UCSD-AML1 (cell line): ENCODE measurements around the gene POGLUT2.
"Not testable (repeated sequence)": the region's sequence is repeated elsewhere in the genome, so short reads cannot be mapped to it uniquely, and the experiment has no call there.

Source experiments
- DNase-seq: peaks from one replicate; lab custom pipeline; 2025; ENCODE audit not compliant: unreplicated experiment; lab: John Stamatoyannopoulos, UW

The POGLUT2 gene

GRCh38 chr13:102807699-102808098 is 8.9 kb upstream of the POGLUT2 start:
- no peak for DNase-seq

GRCh38 chr13:102805680-102806079 is 6.9 kb upstream of the POGLUT2 start:
- no peak for DNase-seq

- DNase-seq: peak; percentile 89
Measured at GRCh38 chr13:102800145-102801041, 1.6 kb upstream of the POGLUT2 start.

GRCh38 chr13:102799426-102800144 is 809 bp upstream of the POGLUT2 start:
- DNase-seq: no peak

GRCh38 chr13:102793611-102794355 is 5.0 kb downstream of the POGLUT2 start:
- DNase-seq: no peak

GRCh38 chr13:102792396-102792795 is 6.4 kb downstream of the POGLUT2 start:
- no peak for DNase-seq

GRCh38 chr13:102788683-102789082 is 10.1 kb downstream of the POGLUT2 start:
- no peak for DNase-seq

DNA sequence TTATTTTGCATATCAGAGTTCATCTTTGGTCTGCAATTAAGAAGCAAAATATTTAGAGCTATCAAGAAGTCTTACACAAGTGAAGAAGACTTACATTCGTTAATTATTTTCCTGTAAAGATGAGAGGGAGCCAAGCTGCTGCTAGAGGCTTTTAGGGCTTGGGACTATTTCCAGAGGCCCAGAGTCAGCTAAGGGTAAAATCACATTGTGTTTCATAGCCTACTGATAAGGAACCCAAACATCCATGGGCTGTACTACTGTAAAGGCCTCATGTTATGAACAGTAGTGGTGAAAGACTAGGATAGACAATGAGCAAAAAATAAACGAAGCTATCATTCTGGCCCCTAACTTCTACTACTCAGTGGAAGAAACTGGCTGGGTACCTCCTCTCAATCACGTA is 14.3 kb downstream of the POGLUT2 start:
- DNase-seq: no peak

- no peak for DNase-seq
Measured at GRCh38 chr13:102781591-102781990, 17.2 kb downstream of the POGLUT2 start.

DNA sequence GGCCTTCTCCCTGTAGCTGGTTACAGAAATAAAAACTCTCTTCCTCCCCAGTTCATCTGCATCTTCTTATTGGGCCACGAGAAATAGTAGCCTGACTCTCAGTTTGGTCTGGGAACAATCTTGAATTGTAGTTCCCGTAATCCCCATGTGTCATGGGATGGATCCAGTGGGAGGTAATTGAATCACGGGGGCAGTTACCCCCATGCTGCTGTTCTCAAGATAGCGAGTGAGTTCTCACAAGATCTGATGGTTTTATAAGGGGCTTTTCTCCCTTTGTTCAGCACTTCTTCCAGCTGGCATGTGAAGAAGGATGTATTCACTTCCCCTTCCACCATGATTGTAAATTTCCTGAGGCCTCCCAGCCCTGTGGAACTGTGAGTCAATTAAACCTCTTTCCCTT is 18.1 kb downstream of the POGLUT2 start:
- not testable (repeated sequence) for DNase-seq

GRCh38 chr13:102779436-102780159 is 19.2 kb downstream of the POGLUT2 start:
- peak; percentile 36 for DNase-seq

GRCh38 chr13:102777736-102778135 is 21.0 kb downstream of the POGLUT2 start:
- DNase-seq: no peak

DNA sequence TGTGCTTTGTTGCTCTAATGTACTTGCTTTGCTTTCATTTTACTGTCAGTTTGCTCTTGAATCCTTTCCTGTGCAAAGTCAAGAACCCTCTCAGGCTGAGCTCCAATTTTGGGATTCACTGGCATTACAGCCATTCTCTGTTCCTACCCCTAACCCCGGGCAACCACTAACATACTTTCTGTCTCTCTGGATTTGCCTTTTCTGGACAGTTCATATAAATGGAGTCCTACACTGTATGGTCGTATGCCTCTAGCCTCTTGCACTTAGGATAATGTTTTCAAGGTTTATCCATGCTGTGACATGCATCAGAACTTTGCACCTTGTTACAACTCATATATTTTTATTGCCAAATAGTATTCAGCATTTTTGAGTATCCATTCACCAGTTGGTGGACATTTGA is 22.5 kb downstream of the POGLUT2 start:
- DNase-seq: no peak

DNA sequence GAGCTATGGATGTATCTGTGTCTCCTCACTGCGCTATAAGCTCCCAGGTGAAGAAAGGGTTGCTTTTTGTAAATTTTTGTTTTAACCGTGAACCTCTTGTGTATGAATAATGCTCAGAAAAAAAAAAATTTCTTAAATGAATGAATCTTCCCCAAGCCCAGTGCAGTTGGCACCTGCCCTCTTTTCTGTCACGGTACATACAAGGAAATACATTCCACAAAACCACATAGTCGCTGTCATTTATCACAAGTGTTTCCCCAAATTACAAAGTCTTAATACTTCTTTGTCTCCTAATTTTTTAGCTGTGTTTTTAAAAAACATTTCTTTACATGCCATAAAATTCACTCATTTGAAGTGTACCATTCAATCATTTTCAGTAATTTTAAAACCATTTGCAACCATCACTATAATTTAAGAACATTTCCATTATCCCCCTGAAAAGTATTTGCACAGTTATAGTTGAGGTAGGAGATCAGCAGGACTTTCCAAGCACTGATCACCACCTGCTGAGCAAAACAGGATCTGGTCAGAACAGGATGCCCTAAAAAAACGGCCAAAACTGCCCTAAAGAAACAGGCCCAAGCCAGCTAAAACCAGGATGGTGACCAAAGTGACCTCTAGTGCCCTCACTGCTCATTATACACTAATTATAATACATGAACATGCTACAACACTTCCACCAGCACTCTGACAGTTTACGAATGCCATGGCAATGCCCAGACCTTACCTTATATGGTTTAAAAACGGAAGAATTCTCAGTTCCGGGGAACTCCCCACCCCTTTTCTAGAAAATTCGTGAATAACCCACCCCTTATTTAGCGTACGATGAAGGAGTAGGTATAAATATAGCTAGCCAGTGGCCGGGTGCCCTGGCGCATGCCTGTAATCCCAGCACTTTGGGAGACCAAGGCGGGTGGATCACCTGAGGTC is 23.9 kb downstream of the POGLUT2 start:
- peak; percentile 36 for DNase-seq

GRCh38 chr13:102774214-102774568 is 24.6 kb downstream of the POGLUT2 start:
- DNase-seq: peak; percentile 49

GRCh38 chr13:102773441-102774213 is 25.1 kb downstream of the POGLUT2 start, which contains the start of gene TEX30:
TEX30 (minus strand) TSS chr13:102773786; CDS start chr13:102770026, 3,760 bp downstream.
- peak; percentile 93 for DNase-seq

DNA sequence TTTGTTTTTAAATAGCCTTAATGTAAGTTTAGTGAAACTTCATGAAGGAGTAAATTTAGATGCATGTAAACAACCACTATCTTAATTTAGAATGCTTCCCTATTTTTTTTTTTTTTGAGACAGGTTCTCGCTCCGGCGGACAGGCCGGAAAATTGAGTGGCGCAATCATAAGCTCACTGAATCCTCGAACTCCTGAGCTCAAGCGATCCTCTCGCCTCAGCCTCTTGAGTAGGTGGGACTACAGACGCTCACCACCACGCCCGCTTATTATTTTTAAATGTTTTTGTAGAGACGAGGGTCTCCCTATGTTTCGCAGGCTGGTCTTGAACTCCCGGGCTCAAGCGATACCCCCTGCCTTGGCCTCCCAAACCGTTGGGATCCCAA is 26.7 kb downstream of the POGLUT2 start:
- DNase-seq: peak; percentile 26

DNA sequence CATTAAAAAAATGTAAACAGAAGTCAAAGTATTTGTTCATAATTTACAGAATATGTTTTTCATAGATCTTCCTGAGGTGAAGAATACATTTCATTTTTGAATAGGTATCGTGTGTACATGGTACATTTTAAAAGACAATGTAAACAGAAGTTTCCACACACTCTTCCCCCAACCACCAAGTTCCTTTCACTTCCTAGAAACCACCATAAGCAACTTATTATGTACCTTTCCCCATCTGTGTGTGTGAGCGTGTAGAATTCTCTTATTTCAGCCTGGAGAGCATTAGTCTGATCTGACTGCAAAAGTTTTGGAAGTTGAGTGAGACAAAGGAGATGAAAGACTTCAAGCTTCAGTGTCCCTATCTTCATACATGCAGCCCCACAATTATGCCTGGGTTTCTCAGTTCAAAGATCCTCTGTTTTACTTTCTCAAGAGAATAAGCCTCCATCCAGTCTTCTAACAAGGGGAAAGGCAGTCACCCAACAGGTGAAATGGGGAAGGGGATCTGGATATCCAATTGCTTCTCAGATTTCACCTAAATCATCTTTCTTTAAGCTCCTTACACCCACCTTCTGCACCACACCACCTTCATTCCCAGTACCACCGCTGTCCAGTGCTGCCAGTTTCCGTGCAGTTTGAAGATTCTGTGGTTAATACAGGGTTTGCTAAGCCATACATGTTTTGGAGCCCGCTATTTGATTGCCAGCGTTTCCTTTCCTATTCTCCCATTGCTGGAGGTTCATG is 27.3 kb downstream of the POGLUT2 start:
- peak; percentile 12 for DNase-seq
